Mammary epithelial cell (primary cell): Measurements from ENCODE around the gene SYNE4.

ENCODE experiments used
- CTCF ChIP-seq, 2 donors: IDR thresholded peaks in 1 of 2; conservative IDR thresholded peaks in 1 of 2; 2 replicates each; pipeline ENCODE4 v1.5.1; 2011 to 2012; ENCODE audit warnings: inconsistent platforms in 2 of 2, low read length in 2 of 2, mild to moderate bottlenecking in 2 of 2, control low read depth in 1 of 2, low read depth in 1 of 2; ENCODE audit not compliant: insufficient read depth in 1 of 2; ENCODE audit errors: extremely low read depth in 1 of 2
- EZH2 ChIP-seq: IDR thresholded peaks from 2 replicates; pipeline ENCODE4 v1.6.1; 2012; ENCODE audit warnings: low read length, inconsistent platforms, borderline replicate concordance

GRCh38 chr19:36001605-36002004 is 7.0 kb downstream of the SYNE4 start:
- TF ChIP-seq CTCF (conservative IDR thresholded peaks at IDR 0.05 in 1 of 2, IDR thresholded peaks at IDR 0.05 in 1 of 2; ENCODE audit: extremely low read depth in 1 of 2, insufficient read depth in 1 of 2, low read depth in 1 of 2, low read length in 2 of 2) (no peak), EZH2 (no peak)
